CD4-positive, alpha-beta T cell treated with Interferon alpha-2 for 1 hour (primary cell): ENCODE measurements around the gene ETNPPL.
"Not testable (repeated sequence)": the region's sequence is repeated elsewhere in the genome, so short reads cannot be mapped to it uniquely, and the experiment has no call there.

Experiments
- DNase-seq, 2 donors: peaks; one replicate each; pipeline ENCODE4 v3.0.0-alpha.2; 2020 to 2022

Gene ETNPPL

GRCh38 chr4:108751321-108751720 is 11.5 kb downstream of the ETNPPL start:
- DNase-seq: no peak

- DNase-seq: no peak
Observed at GRCh38 chr4:108749119-108749518, 13.7 kb downstream of the ETNPPL start.

GRCh38 chr4:108746511-108746910 is 16.3 kb downstream of the ETNPPL start:
- DNase-seq: no peak

GRCh38 chr4:108744307-108744706 is 18.5 kb downstream of the ETNPPL start:
- no peak for DNase-seq

GRCh38 chr4:108742451-108743420 is 20.1 kb downstream of the ETNPPL start:
- DNase-seq: no peak

- no peak for DNase-seq
Observed at GRCh38 chr4:108738003-108738706, 24.7 kb downstream of the ETNPPL start.

- no peak for DNase-seq
Observed at GRCh38 chr4:108731006-108731405, 31.8 kb downstream of the ETNPPL start.

- DNase-seq: no peak
Observed at GRCh38 chr4:108730579-108730978, 32.3 kb downstream of the ETNPPL start.

- no peak for DNase-seq
Observed at GRCh38 chr4:108729731-108730130, 33.1 kb downstream of the ETNPPL start.

- no peak for DNase-seq
Observed at GRCh38 chr4:108725457-108725856, 37.4 kb downstream of the ETNPPL start.

- DNase-seq: no peak
Observed at GRCh38 chr4:108717386-108717785, 45.5 kb downstream of the ETNPPL start.

- no peak for DNase-seq
Observed at GRCh38 chr4:108716340-108716739, 46.5 kb downstream of the ETNPPL start.

- no peak for DNase-seq
Observed at GRCh38 chr4:108714880-108715279, 48.0 kb downstream of the ETNPPL start.

GRCh38 chr4:108710578-108710977 is 52.3 kb downstream of the ETNPPL start:
- not testable (repeated sequence) for DNase-seq

GRCh38 chr4:108709722-108710121 is 53.1 kb downstream of the ETNPPL start:
- no peak for DNase-seq

- no peak for DNase-seq
Observed at GRCh38 chr4:108709234-108709633, 53.6 kb downstream of the ETNPPL start.

- no peak for DNase-seq
Observed at GRCh38 chr4:108706289-108706688, 56.6 kb downstream of the ETNPPL start.

GRCh38 chr4:108703966-108704365 is 58.9 kb downstream of the ETNPPL start:
- DNase-seq: no peak

- DNase-seq: no peak
Observed at GRCh38 chr4:108703370-108703769, 59.5 kb downstream of the ETNPPL start.

GRCh38 chr4:108702960-108703359 is 59.9 kb downstream of the ETNPPL start:
- DNase-seq: no peak

- no peak for DNase-seq
Observed at GRCh38 chr4:108700081-108700757, 62.6 kb downstream of the ETNPPL start.

GRCh38 chr4:108696160-108696559 is 66.7 kb downstream of the ETNPPL start:
- DNase-seq: no peak

GRCh38 chr4:108695062-108695461 is 67.8 kb downstream of the ETNPPL start:
- DNase-seq: no peak
